A673 (cell line): ENCODE data around the gene XYLB. TPM values are rescaled to one million over a fixed set of nuclear protein-coding genes. Genes with fewer than 3 reads are reported as not detected.
"Not testable (repeated sequence)": the region's sequence is repeated elsewhere in the genome, so short reads cannot be mapped to it uniquely, and the experiment has no call there.

Experiments used
- BruUV-seq: library from RNA; stranded (reverse); fragments of 400-500 nt; replicated peaks from 2 replicates; lab custom pipeline; 2021; lab: Mats Ljungman, UMichigan
- CTCF ChIA-PET: fragments of 300-600 bp; sonication (Branson Sonifier 250); formaldehyde crosslinking; loops from one replicate; lab custom pipeline; 2022; ENCODE audit warnings: antibody characterized with exemption; lab: Charles Lee
- POLR2A ChIA-PET: fragments of 300-600 bp; sonication (Branson Sonifier 250); formaldehyde crosslinking; loops from one replicate; lab custom pipeline; 2022; ENCODE audit warnings: antibody characterized with exemption; ENCODE audit not compliant: low non-redundant PET; lab: Charles Lee
- DNase-seq: peaks from one replicate; pipeline ENCODE4 v3.0.0-alpha.2; 2015; ENCODE audit warnings: low spot score
- H3K27ac ChIP-seq: fragments of 200-600 bp; sonication (generic); 2 replicates; pipeline ENCODE4 v1.5.1; 2016; ENCODE audit warnings: mixed run types, low read depth, mild to moderate bottlenecking, mixed read lengths, antibody characterized with exemption, low read length; ENCODE audit not compliant: poor library complexity, severe bottlenecking
- H3K27me3 ChIP-seq: fragments of 200-600 bp; sonication (generic); replicated peaks from 2 replicates; pipeline ENCODE4 v1.6.1; 2017; ENCODE audit warnings: mixed run types, low read depth, mild to moderate bottlenecking, mixed read lengths, antibody characterized with exemption, low read length; ENCODE audit not compliant: insufficient read depth, poor library complexity
- H3K36me3 ChIP-seq: fragments of 200-600 bp; sonication (generic); 2 replicates; pipeline ENCODE4 v1.6.1; 2016; ENCODE audit warnings: mixed run types, mild to moderate bottlenecking, mixed read lengths, antibody characterized with exemption, low read length; ENCODE audit not compliant: insufficient read depth, poor library complexity, severe bottlenecking
- H3K4me1 ChIP-seq: fragments of 200-600 bp; sonication (generic); 2 replicates; pipeline ENCODE4 v1.6.1; 2017; ENCODE audit warnings: mixed run types, mild to moderate bottlenecking, mixed read lengths, antibody characterized with exemption, low read length; ENCODE audit not compliant: insufficient read depth, poor library complexity, severe bottlenecking
- H3K4me3 ChIP-seq: fragments of 200-600 bp; sonication (generic); 2 replicates; pipeline ENCODE4 v1.5.1; 2016; ENCODE audit warnings: low read depth, mixed run types, mild to moderate bottlenecking, mixed read lengths, low read length; ENCODE audit not compliant: poor library complexity, severe bottlenecking
- H3K9me3 ChIP-seq: fragments of 200-600 bp; sonication (generic); 2 replicates; pipeline ENCODE4 v1.6.1; 2016; ENCODE audit warnings: mixed run types, low read depth, mild to moderate bottlenecking, mixed read lengths, antibody characterized with exemption, low read length; ENCODE audit not compliant: poor library complexity, severe bottlenecking
- EZH2 ChIP-seq: fragments of 200-600 bp; sonication (generic); IDR thresholded peaks from 2 replicates; pipeline ENCODE4 v1.6.1; 2017; ENCODE audit warnings: borderline replicate concordance, low read depth, mild to moderate bottlenecking, mixed read lengths, antibody characterized with exemption, low read length; ENCODE audit not compliant: poor library complexity, severe bottlenecking
- intact Hi-C: fragments of 100-400 bp; cut with micrococcal nuclease; formaldehyde crosslinking; loops from one replicate; pipeline ENCODE4 v1.10.0; 2022; ENCODE audit not compliant: unreplicated experiment
- total RNA-seq: library from RNA; stranded (reverse); gene quantifications from 2 replicates; pipeline ENCODE4 v1.2.3, GENCODE V29; 2021
- TF ChIP-seq, protein P1 (sequence below): fragments of 300-800, 200-600 bp; sonication (generic); conservative IDR thresholded peaks from 2 replicates; pipeline ENCODE4 v1.5.1; 2017; ENCODE audit warnings: low read depth, mild to moderate bottlenecking, antibody characterized with exemption, low read length, moderate library complexity, mixed read lengths

The XYLB gene
- total RNA-seq, 1 experiment from 2014 or later, result 3.6 TPM

GRCh38 chr3:38318766-38319671 lies 27.6 kb upstream of the XYLB start:
- no peaks in the 10 kb centered on the region for H3K27me3 ChIP-seq
- H3K4me1 ChIP-seq, result no peaks in the 10 kb centered on the region
- H3K4me3 ChIP-seq, result no peak overlapping the region
- DNase-seq, result no peak
- H3K36me3 ChIP-seq, result no peaks in the 10 kb centered on the region
- intact Hi-C loops, result no loop called here
- H3K27ac ChIP-seq, result no peak overlapping the region
- CTCF ChIA-PET, result no interaction called here
- H3K9me3 ChIP-seq, result no peaks in the 10 kb centered on the region
- BruUV-seq, result no TSS peak
- TF ChIP-seq, protein P1, sequence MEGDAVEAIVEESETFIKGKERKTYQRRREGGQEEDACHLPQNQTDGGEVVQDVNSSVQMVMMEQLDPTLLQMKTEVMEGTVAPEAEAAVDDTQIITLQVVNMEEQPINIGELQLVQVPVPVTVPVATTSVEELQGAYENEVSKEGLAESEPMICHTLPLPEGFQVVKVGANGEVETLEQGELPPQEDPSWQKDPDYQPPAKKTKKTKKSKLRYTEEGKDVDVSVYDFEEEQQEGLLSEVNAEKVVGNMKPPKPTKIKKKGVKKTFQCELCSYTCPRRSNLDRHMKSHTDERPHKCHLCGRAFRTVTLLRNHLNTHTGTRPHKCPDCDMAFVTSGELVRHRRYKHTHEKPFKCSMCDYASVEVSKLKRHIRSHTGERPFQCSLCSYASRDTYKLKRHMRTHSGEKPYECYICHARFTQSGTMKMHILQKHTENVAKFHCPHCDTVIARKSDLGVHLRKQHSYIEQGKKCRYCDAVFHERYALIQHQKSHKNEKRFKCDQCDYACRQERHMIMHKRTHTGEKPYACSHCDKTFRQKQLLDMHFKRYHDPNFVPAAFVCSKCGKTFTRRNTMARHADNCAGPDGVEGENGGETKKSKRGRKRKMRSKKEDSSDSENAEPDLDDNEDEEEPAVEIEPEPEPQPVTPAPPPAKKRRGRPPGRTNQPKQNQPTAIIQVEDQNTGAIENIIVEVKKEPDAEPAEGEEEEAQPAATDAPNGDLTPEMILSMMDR, result no peak
- no peak for TF ChIP-seq EZH2
- POLR2A ChIA-PET, result no interaction called here

DNA sequence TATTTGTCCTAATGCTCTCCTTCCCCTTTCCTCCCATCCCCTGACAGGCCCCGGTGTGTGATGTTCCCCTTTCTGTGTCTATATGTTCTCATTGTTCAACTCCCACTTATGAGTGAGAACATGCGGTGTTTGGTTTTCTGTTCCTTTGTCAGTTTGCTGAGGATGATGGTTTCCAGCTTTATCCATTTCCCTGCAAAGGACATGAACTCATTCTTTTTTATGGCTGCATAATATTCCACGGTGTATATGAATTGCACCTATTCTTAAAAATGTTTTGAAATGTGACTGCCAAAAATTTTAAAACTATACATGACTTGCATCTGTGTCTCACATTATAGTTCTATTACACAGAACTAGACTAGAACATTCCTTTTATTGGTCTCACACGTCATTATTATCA lies 25.9 kb upstream of the XYLB start:
- H3K36me3 ChIP-seq, H3K9me3 ChIP-seq, H3K27me3 ChIP-seq, DNase-seq, POLR2A ChIA-PET, BruUV-seq, H3K4me3 ChIP-seq, intact Hi-C loops, H3K4me1 ChIP-seq, CTCF ChIA-PET, H3K27ac ChIP-seq: not testable (repeated sequence)

- DNase-seq, result no peak
- no peaks in the 10 kb centered on the region for H3K27me3 ChIP-seq
- intact Hi-C loops, result no loop called here
- no peak overlapping the region for H3K4me3 ChIP-seq
- no TSS peak for BruUV-seq
- no peaks in the 10 kb centered on the region for H3K36me3 ChIP-seq
- H3K9me3 ChIP-seq, result no peaks in the 10 kb centered on the region
- TF ChIP-seq, protein P1, result no peak
- no peak for TF ChIP-seq EZH2
- no peak overlapping the region for H3K27ac ChIP-seq
- ChIA-PET POLR2A (no interaction called here), CTCF (no interaction called here)
- no peaks in the 10 kb centered on the region for H3K4me1 ChIP-seq
Observed at GRCh38 chr3:38323060-38323459, 23.5 kb upstream of the XYLB start.

DNA sequence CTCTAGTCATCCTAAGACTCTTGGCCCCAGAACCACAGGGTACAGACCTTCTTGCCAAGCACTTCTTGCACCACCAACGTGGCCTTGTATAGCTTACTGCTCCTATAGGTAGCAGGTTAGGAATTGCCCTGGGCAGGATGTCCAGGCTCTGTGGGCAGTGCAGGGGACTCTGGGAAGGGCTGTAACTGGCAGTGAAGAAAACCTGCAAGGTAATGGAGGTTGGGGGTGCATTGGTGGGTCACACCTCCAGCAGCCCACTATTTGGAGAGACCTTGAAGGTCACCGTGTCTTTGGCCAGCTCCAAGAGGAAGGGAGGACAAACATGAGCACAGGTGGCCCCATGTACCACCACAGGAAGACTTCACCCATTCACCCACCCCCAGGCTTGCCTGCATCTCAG lies 21.3 kb upstream of the XYLB start:
- TF ChIP-seq, protein P1, result no peak
- no peak for TF ChIP-seq EZH2
- no peak overlapping the region for H3K27ac ChIP-seq
- intact Hi-C loops, result no loop called here
- DNase-seq, result no peak
- no peak overlapping the region for H3K4me3 ChIP-seq
- no peaks in the 10 kb centered on the region for H3K9me3 ChIP-seq
- no peaks in the 10 kb centered on the region for H3K27me3 ChIP-seq
- H3K36me3 ChIP-seq, result no peaks in the 10 kb centered on the region
- no peaks in the 10 kb centered on the region for H3K4me1 ChIP-seq
- ChIA-PET CTCF (no interaction called here), POLR2A (no interaction called here)
- BruUV-seq, result no TSS peak
